ENCODE results near the gene ITPR3.
A peak's percentile ranks its signal among the peaks of the same experiment; 100 is the strongest.

ITPR3 gene

DNA sequence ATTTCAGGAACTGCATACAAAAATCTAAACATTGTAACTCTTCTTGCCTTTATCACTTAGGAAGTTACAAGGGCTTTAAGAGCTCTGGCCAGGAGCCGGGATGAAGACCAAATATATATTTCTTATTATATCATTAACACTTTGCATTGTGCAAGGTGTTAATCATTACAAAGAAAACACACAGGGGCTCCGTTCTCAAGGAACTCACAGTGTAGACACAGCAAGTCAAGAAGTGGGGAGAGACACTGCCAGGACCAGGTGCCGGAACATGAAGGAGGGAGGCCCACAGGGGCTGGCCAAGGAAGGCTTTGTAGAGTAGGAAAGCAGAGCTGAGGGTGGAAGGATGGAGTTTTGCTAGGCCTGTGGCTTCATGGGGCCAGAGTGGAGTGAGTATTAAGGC lies 17.4 kb downstream of the ITPR3 start:
- DNase-seq (ENCODE audit: low read depth in 2 of 2) = no peak

DNA sequence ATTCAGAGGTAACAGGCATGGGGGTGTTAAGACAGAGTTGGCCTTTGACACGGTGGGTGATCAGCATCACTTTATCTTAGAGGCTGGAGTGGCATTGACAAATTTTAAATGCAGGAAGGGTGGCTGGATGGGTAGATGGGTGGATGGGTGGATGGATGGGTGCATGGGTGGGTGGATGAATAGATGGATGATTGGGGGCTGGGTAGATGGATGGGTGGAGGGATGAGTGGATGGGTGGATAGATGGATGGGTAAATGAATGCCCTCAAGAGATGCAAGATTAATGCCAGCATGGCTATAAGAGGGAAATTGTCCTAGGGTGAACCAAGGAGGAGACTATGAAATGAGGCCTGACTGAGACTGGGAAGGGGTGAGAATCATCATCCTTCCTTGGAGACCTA lies 18.4 kb downstream of the ITPR3 start:
- DNase-seq (ENCODE audit: low read depth in 2 of 2) = no peak

DNA sequence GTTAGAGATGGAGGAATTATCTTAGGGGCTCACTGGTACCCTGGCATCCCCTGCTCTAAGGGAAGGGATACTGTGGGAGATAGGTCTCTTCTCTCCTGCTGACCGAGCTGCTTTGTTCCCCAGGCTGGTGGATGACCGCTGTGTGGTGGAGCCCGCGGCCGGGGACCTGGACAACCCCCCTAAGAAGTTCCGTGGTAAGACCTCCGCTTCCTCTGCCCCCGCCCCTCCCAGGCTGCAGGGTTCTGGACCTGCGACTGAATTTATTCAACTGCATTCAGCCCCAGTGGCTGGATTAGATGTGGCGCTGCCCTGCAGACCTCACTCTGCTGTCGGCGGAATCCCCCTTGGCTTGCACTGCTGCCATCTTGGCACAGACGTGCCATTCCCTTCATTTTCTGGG lies 19.2 kb downstream of the ITPR3 start:
- no peak for DNase-seq (ENCODE audit: low read depth in 2 of 2)

DNA sequence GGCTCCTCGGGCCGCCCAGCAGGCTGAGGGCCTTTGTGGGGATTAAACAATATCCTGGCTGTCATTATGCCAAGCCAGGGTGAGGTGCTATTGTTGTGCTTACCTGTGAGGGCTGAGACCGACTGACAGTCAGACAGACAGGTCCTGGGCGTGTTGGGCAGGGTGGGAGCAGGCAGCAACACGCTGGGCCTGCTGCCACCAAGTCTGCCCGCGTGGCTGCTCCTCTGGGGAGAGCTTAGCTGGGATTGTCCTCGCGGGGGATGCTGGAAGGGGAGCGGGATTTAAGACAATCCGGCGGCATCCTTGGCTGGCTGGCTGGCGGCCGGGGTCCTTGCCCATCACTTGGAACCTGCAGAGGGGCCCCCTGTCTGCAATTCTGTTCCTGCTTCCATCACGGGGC lies 20.0 kb downstream of the ITPR3 start:
- no peak for DNase-seq (ENCODE audit: low read depth in 2 of 2)

DNA sequence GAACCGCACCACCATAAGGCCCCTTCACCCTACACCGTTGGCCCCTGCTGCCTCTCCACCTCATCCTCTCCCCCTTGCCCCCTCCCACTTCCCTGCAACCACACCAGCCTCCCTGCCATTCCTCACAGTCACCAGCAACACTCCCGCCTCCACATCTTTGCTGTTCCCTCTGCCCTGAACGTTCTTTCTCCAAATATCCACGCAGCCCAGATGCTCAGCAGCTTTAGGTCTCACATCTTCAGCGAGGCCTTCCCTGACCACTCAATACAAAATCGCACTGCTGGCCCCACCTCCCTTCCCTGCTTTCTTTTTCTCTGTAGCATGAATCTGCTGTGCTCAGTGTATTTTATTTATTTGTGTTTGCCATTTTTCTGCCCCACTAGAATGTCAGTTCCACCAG lies 20.5 kb downstream of the ITPR3 start:
- no peak for DNase-seq (ENCODE audit: low read depth in 2 of 2)

DNA sequence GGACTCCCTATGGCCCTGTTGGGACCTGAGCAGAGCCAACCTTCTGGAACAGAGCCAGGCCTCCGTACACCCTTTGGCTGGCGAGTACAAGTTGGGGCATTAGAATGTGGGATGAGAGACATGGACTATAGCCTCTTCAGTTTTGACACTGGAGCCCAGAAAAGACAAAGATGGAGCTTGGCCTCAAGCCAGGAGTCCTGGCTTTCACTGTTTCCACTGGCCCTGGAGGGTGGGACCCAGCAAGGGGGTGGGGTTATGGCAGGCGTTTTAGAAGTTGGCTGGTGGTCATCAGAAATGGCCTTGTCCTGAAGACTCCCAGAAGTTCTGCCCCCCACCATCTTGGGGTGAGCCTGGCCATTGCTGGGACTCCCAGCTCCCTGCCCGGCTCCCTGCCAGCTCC lies 21.8 kb downstream of the ITPR3 start:
- DNase-seq (ENCODE audit: low read depth in 2 of 2) = no peak

DNA sequence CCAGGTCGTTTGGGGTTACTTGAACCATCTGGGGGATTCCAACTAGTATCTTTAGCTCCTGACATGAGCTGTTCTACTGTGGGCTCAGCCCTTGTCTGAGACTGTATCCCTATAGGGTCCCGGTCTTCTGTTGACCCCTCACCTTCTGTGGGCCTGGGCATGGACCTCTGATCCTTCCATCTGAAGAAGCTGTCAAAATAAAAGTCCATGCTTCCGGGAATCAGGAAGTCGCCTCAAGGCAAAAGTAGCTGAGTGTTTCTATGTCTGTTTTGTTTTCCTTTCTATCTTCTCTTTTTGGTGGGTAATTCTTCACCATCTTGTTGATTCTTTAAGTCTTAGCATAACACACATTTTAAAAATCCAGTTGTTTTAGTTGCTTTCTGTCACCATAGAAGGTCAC lies 30.3 kb downstream of the ITPR3 start:
- DNase-seq (ENCODE audit: low read depth in 2 of 2) = no peak

DNA sequence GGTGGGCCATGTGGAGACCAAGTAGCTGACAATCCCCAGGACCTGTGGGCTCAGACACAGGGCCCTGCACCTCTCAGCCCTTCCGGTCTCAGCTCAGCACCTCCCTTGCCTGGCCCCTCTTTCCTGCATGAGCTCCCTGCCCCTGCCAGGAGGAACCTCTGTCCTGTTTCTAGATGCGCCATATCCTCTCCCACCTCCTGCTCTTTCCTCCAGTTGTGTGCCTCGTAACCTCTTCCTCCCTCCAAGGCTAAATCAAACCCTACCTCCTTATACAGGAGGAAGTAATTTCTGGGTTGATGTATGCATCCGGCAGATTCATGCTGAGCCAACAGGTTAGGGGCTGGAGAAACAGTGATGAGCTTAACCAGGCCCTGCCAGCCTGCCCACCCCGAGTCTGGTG lies 30.9 kb downstream of the ITPR3 start:
- no peak for DNase-seq (ENCODE audit: low read depth in 2 of 2)

DNA sequence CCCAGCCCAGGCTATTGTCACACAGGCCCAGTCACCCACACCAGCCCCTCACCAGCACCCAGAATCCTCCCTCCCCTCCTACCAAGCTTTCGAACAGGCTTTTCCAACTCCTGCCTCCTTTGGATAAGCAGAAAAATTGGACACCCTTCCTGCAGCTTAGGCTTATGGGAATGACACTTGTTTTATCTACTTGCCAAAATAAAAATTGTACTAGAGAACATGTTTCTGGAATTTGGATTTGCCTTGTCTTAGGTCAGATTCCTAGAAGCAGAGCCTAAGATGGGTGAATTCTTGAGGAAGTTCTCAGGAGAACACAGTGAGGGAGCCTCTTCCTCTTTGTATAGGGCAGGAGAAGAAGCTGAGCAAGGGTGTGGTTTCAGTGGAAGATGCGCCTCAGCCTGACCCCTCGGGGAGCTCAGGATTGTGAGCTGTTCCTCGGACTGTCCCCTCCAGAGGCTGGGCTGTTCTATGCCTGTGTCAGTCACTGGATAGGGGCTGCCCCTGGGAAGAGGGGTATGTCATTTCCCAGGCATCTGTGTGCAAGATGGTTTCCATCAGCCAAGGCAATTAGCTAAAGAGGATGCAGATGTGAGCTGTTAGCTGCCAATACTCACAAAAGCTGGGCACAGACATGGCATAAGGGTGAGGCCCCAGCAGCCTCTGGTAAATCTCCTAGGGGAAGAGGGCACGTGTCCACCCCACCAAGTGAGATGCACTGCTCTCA lies 33.9 kb downstream of the ITPR3 start:
- no peak for DNase-seq (ENCODE audit: low read depth in 2 of 2)

DNA sequence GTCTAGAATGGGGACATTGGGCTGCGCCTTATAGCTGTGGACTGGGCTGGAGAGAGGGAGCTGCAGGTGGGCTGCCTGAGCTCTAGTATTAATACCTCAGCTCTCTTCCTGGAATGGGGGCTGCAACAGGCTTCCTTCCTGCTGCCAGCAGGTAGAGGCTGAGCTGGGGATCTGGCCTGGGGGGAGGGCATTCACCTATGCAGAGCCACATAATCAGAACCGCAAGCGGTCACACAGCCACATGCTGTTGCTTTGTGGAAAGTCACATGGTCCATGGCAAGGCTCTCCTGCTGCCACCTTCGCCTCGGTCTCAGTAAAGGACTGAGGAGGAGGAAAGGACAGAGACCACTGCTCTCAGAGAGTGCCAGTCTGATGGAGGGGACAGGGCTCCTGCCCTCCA lies 35.7 kb downstream of the ITPR3 start:
- no peak for DNase-seq (ENCODE audit: low read depth in 2 of 2)

DNA sequence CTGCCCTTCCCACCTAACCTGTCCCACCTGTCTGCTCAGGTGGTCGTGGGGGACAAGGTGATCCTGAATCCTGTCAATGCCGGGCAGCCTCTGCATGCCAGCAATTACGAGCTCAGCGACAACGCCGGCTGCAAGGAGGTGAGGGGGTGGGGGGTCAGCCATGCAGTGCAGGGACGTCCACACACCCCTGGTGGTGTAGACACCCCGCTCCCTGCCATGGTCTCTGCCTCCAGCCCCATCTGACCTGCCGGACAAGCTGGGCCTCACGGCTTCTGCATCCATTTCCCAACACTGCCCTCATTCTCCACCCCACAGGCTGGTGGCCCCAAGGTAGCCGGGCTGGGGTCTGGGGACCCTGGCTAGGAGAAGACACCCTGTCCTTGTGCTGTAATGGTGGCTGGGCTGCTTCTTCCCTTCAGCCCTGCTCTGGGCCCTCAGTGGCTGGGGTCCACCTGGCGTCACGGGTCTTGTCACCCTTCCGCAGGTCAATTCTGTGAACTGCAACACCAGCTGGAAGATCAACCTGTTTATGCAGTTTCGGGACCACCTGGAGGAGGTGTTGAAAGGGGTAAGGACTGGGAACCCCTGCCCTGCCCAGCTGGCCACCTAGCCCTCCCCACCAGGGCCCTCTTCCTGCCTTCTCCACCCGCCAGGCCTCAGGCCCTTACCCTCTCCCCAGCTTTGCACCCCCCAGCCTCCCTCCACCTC lies 38.0 kb downstream of the ITPR3 start:
- DNase-seq (ENCODE audit: low read depth in 2 of 2) = no peak

DNA sequence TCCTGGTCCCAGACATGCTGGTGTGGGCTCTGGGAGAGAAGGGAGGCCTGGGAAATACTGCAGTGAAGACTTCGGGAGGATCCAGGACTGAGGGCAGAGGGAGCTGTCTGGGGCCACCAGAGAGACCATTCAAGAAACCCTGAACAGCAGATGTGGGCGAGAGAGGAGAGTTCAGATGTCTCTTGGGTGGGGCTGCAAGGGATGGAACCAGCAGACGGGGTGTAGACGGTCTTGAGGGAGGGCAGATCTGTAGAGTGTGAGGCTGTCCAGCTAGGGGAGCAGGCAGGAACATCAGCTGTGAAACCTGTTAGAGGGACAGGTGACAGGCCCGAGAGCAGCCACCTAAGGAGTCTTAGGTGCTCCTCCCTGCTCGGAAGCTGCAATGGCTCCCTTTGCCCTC lies 38.9 kb downstream of the ITPR3 start:
- DNase-seq (ENCODE audit: low read depth in 2 of 2) = no peak

DNA sequence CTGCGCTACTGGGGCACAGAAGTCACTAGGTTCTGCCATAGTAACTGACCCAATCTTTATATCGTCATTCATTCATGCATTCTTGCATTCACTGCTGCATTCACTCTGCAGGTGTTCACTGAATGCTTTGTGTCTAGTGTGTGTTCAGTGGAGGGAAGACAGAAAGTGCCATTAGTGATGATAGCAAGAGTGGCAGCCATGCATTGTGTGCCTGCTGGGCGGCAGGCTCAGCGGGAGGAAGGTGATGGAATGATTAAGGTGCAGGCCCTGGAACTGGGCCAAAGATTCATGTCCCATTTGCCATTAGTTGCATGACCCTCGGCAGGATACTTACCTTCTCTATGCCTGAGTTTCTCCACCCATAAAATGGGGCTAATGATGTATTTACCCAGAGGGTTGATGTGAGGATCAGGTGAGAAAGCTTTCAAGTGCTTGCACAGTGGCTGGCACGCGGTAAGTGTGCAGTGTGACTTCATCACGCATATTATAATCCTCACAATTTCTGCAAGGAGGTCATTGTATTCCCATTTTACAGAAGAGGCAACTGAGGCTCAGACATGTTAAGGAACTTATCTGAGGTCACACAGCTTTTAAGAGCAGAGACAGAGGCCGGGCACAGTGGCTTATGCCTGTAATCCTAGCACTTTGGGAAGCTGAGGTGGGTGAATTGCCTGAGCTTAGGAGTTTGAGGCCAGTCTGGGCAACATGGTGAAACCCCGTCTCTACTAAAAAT lies 40.1 kb downstream of the ITPR3 start:
- DNase-seq (ENCODE audit: low read depth in 2 of 2) = no peak

DNA sequence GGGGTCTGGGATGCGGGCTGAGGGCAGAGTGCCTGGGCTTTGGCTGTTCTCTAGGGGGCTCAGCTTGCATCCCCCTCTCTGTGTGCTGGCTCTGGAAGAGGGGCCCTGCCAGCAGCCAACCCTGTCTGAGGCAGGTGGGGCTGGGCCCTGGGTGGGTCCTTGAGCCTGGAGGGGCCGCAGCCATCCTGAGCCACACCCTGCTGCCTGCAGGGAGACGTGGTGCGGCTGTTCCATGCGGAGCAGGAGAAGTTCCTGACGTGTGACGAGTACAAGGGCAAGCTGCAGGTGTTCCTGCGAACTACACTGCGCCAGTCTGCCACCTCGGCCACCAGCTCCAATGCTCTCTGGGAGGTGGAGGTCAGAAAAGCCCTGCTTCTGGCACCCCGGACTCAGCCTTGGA lies 41.2 kb downstream of the ITPR3 start:
- DNase-seq (ENCODE audit: low read depth in 2 of 2) = no peak

DNA sequence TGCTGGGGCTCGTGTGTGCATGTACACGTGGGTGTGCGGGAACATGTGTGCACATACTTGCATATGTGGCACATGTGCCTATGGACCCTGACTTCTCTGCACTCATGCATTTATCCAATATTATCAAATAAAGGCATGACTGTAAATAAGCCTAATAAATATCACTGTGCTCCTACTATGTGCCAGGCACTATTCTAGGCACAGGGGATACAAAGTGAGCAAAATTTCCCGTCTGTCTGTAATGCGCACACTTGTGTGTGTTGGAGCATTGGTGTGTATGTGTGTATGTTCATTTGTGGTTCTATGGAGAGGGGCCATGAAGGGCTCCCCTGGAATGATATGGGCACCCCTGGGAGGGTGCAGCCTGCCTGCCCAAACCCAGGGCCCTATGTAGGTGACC lies 41.9 kb downstream of the ITPR3 start:
- DNase-seq (ENCODE audit: low read depth in 2 of 2) = no peak

DNA sequence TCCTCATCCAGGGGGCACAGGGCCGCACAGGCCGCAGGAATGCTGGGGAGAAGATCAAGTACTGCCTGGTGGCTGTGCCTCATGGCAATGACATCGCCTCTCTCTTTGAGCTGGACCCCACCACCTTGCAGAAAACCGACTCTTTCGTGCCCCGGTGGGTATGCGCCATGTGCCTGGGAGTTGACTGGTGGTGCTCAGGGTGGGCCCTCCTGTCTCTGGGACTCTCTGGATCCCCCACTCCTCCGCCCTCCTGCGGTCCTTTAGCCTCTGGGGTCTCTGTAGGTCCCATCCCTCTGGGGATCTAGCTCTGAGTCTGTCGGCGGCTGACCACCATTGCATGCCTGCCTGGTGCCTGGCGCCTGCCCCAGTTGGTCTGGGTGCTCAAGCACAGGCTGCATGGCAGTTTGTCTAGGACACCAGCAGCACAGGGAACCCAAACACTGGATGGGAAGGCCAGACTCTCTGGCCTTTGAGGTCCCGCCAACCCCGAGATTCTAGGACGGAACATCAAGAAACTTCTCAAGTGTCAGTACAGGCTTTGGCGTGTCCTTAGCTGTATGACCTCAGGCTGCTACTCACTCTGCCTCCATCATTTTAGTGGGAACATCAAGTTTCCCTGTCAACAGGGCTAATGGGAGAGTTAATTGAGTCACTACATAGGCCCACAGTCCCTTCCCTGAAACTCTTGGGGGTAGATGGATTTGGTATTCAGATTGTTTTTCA lies 42.8 kb downstream of the ITPR3 start:
- no peak for DNase-seq (ENCODE audit: low read depth in 2 of 2)

DNA sequence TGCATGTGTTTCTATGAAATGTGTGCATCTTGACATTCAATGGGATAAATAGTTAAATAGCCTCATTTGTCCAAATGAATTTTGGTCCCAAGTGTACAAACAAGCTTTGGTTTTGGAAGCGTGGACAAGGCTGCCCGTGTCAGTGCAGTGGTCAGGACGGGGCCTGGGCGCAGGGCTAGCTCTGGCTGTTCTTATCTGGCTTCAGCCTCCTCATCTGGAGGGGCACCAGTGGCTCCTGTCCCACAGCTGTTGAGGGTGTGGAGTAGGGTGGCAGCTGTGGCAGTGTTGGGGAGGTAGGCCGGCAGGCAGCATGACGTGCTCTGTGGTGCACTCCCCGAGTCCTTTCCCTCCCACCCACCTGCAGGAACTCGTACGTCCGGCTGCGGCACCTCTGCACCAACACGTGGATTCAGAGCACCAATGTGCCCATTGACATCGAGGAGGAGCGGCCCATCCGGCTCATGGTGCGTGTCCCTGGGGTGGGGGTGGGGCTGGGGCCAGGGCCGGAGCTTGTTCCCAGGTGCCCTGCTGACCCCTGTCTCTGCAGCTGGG lies 43.5 kb downstream of the ITPR3 start:
- DNase-seq (ENCODE audit: low read depth in 2 of 2) = no peak

DNA sequence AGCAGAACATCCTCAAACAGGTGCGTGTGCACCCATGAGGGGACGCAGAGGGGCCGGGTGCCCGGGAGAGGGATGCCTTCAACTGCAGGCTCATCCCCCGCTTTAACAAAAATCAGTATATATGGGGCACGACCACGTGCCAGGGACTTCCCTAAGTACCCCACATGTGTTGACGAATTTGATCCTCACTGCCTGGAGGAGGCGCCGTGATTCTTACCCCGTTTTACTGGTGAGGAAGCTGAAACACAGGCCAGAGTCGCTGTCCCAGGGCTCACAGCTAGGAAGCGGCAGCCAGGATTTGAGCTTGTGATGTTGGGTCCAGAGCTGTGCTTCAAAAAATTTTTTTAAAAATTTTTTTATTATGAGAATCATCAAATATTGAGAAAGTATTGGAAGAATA lies 44.8 kb downstream of the ITPR3 start:
- no peak for DNase-seq (ENCODE audit: low read depth in 2 of 2)

DNA sequence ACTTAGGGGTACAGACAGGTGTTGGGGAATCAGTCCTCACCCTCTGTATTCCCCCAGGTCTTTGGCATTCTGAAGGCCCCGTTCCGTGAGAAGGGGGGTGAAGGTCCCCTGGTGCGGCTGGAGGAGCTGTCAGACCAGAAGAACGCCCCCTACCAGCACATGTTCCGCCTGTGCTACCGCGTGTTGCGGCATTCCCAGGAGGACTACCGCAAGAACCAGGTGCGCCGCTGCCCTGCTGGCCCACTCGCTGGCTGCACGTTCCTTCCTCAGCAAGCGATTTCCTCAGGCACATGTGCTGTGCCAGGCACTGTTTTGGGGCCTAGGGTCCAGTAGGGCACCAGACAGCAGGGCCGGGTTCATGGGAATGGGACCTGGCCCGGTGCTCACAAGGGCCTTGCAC lies 46.0 kb downstream of the ITPR3 start:
- DNase-seq (ENCODE audit: low read depth in 2 of 2) = no peak

DNA sequence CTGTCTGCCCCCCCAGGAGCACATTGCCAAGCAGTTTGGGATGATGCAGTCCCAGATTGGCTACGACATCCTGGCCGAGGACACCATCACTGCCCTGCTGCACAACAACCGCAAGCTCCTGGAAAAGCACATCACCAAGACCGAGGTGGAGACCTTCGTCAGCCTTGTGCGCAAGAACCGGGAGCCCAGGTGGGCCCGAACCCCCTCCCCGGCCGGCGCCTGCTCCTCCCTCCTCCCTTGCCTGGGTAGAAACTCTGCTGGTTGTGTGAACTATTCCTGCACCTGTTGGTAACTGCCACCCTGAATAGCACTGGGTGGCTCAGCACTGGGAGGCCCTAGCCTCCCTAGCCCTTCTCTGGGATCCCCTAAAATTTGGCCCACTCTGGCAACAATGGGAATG lies 46.7 kb downstream of the ITPR3 start:
- no peak for DNase-seq (ENCODE audit: low read depth in 2 of 2)

DNA sequence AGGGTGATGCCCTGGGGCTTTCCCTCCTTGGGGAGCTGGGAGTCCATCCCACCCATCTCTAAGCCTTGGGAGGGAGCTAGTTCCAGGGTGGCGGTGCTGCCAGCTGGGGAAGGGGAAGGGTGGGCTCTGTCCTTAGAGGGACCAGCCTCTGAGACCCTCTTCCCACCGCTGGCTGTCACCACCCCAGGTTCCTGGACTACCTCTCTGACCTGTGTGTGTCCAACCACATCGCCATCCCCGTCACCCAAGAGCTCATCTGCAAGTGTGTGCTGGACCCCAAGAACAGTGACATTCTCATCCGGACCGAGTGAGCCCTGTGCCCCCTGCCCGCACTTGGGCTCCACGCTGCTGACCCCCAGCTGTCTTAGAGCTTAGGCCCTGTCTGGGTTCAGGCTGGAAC lies 47.2 kb downstream of the ITPR3 start:
- DNase-seq (ENCODE audit: low read depth in 2 of 2) = no peak

DNA sequence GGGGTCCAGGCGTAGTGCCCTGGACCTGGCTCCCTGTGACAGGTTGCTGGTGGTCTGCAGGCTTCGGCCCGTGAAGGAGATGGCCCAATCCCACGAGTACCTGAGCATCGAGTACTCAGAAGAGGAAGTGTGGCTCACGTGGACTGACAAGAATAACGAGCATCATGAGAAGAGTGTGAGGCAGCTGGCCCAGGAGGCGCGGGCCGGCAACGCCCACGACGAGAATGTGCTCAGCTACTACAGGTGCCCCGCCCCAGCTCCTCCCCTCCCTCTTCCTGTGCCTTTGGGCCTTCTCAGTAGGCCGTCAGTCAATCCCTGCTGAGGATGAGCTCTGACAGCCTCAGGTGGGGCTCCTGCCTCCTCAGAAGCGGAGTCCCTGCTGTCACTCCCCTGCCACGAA lies 47.8 kb downstream of the ITPR3 start:
- peak in 1 of 2 donors; percentile 13 for DNase-seq (ENCODE audit: low read depth in 2 of 2)

Data from stimulated activated CD8-positive, alpha-beta memory T cell treated with anti-CD3 and anti-CD28 coated beads, Interleukin-7, amount 100 ng/mL, for 1 hour (primary cell).